Activated naive CD8-positive, alpha-beta T cell treated with anti-CD3 and anti-CD28 coated beads, Interleukin-2, amount 50 U/mL, for 16 hours (primary cell): Measurements from ENCODE around the gene TBCEL.
"Not testable (repeated sequence)": the region's sequence is repeated elsewhere in the genome, so short reads cannot be mapped to it uniquely, and the experiment has no call there.

ENCODE experiments used
- DNase-seq: peaks from one replicate; pipeline ENCODE4 v3.0.0-alpha.2; 2020; ENCODE audit warnings: low read depth, low spot score

Gene TBCEL

GRCh38 chr11:121029153-121029552, 5.3 kb downstream of the TBCEL start:
- DNase-seq = no peak

GRCh38 chr11:121029813-121030445, 6.0 kb downstream of the TBCEL start:
- DNase-seq = no peak

GRCh38 chr11:121031167-121031566, 7.3 kb downstream of the TBCEL start:
- DNase-seq = no peak

GRCh38 chr11:121031648-121032047, 7.7 kb downstream of the TBCEL start:
- not testable (repeated sequence) for DNase-seq

GRCh38 chr11:121032546-121032945, 8.6 kb downstream of the TBCEL start:
- no peak for DNase-seq

- DNase-seq = no peak
These were observed 9.7 kb downstream of the TBCEL start for GRCh38 chr11:121033635-121034034.

GRCh38 chr11:121035169-121035755, 11.4 kb downstream of the TBCEL start:
- no peak for DNase-seq

GRCh38 chr11:121035780-121036179, 11.9 kb downstream of the TBCEL start:
- DNase-seq = no peak

GRCh38 chr11:121037016-121037415, 13.1 kb downstream of the TBCEL start:
- DNase-seq = no peak

- no peak for DNase-seq
These were observed 14.9 kb downstream of the TBCEL start for GRCh38 chr11:121038648-121039409.

- no peak for DNase-seq
These were observed 16.2 kb downstream of the TBCEL start for GRCh38 chr11:121039971-121040613.

GRCh38 chr11:121040614-121041002, 16.7 kb downstream of the TBCEL start:
- no peak for DNase-seq

GRCh38 chr11:121041072-121041471, 17.2 kb downstream of the TBCEL start:
- no peak for DNase-seq

GRCh38 chr11:121042296-121042695, 18.4 kb downstream of the TBCEL start:
- DNase-seq = no peak

- no peak for DNase-seq
These were observed 24.0 kb downstream of the TBCEL start for GRCh38 chr11:121047926-121048325.

- no peak for DNase-seq
These were observed 24.7 kb downstream of the TBCEL start for GRCh38 chr11:121048464-121049233.

GRCh38 chr11:121053244-121053643, 29.3 kb downstream of the TBCEL start:
- no peak for DNase-seq

GRCh38 chr11:121054266-121054665, 30.4 kb downstream of the TBCEL start:
- DNase-seq = no peak

- no peak for DNase-seq
These were observed 31.2 kb downstream of the TBCEL start for GRCh38 chr11:121055076-121055475.

- no peak for DNase-seq
These were observed 34.0 kb downstream of the TBCEL start for GRCh38 chr11:121057922-121058321.

GRCh38 chr11:121058941-121059340, 35.0 kb downstream of the TBCEL start:
- no peak for DNase-seq

- DNase-seq = no peak
These were observed 35.7 kb downstream of the TBCEL start for GRCh38 chr11:121059605-121060004.
